SU-DHL-6 (cell line): Measurements from ENCODE around the gene OR2V1.
"Not testable (repeated sequence)": the region's sequence is repeated elsewhere in the genome, so short reads cannot be mapped to it uniquely, and the experiment has no call there.

Source experiments
- CTCF ChIP-seq: fragments of 200-600 bp; sonication (generic); IDR thresholded peaks from one replicate; pipeline ENCODE4 v1.5.1; 2017; ENCODE audit warnings: antibody characterized with exemption, mild to moderate bottlenecking, low read length, moderate library complexity; ENCODE audit not compliant: insufficient read depth, poor library complexity, severe bottlenecking
- EZH2phosphoT487 ChIP-seq: fragments of 200-600 bp; sonication (generic), shearing (Covaris generic); conservative IDR thresholded peaks from 2 replicates; pipeline ENCODE4 v1.6.1; 2018; ENCODE audit warnings: mild to moderate bottlenecking, antibody characterized with exemption, low read length, moderate library complexity, mixed read lengths

GRCh38 chr5:181104606-181105390, 26.2 kb downstream of the OR2V1 start:
- TF ChIP-seq CTCF, EZH2phosphoT487: not testable (repeated sequence)
